ENCODE results near the gene IL1RAPL2. TPM values are rescaled to one million over a fixed set of nuclear protein-coding genes. Genes with fewer than 3 reads are reported as not detected.

IL1RAPL2 gene
- total and polyA plus RNA-seq, 2 of the 8 experiments (the other 6 are each of a cell fraction or from before 2014, with no cell fraction given) = 0.20 to 1.3 TPM

DNA sequence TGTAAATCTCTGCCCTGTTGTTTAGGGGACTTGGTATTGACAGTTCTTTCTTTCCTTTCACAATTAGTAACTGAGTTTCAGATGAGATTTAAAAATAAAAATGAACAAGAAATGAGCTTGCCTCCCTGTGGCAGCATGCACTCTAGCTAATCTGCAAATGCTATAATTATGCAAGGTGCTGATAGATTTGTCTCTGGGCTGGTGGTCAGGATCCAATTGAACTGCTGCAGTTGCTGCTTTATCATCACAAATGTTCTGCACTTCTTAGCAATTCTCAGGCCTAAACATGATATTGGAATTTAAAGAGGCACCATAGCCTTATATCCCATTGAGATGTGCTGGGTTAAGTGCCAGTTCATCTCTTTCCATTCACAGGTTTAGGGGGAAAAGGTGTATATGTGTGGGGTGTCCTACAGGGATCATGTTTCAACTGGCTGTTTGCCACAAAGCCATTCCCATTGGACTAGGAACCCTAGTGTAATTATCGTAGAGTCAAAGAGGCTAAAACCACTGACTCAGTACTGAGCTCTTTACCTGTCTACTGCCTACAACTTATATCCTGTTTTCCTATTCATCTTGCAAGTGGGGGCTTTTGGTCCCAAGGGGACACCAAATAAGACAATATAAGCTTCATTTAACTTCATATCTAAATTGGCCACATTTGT, 914.8 kb downstream of the IL1RAPL2 start (continued):
- TF ChIP-seq, protein P1, sequence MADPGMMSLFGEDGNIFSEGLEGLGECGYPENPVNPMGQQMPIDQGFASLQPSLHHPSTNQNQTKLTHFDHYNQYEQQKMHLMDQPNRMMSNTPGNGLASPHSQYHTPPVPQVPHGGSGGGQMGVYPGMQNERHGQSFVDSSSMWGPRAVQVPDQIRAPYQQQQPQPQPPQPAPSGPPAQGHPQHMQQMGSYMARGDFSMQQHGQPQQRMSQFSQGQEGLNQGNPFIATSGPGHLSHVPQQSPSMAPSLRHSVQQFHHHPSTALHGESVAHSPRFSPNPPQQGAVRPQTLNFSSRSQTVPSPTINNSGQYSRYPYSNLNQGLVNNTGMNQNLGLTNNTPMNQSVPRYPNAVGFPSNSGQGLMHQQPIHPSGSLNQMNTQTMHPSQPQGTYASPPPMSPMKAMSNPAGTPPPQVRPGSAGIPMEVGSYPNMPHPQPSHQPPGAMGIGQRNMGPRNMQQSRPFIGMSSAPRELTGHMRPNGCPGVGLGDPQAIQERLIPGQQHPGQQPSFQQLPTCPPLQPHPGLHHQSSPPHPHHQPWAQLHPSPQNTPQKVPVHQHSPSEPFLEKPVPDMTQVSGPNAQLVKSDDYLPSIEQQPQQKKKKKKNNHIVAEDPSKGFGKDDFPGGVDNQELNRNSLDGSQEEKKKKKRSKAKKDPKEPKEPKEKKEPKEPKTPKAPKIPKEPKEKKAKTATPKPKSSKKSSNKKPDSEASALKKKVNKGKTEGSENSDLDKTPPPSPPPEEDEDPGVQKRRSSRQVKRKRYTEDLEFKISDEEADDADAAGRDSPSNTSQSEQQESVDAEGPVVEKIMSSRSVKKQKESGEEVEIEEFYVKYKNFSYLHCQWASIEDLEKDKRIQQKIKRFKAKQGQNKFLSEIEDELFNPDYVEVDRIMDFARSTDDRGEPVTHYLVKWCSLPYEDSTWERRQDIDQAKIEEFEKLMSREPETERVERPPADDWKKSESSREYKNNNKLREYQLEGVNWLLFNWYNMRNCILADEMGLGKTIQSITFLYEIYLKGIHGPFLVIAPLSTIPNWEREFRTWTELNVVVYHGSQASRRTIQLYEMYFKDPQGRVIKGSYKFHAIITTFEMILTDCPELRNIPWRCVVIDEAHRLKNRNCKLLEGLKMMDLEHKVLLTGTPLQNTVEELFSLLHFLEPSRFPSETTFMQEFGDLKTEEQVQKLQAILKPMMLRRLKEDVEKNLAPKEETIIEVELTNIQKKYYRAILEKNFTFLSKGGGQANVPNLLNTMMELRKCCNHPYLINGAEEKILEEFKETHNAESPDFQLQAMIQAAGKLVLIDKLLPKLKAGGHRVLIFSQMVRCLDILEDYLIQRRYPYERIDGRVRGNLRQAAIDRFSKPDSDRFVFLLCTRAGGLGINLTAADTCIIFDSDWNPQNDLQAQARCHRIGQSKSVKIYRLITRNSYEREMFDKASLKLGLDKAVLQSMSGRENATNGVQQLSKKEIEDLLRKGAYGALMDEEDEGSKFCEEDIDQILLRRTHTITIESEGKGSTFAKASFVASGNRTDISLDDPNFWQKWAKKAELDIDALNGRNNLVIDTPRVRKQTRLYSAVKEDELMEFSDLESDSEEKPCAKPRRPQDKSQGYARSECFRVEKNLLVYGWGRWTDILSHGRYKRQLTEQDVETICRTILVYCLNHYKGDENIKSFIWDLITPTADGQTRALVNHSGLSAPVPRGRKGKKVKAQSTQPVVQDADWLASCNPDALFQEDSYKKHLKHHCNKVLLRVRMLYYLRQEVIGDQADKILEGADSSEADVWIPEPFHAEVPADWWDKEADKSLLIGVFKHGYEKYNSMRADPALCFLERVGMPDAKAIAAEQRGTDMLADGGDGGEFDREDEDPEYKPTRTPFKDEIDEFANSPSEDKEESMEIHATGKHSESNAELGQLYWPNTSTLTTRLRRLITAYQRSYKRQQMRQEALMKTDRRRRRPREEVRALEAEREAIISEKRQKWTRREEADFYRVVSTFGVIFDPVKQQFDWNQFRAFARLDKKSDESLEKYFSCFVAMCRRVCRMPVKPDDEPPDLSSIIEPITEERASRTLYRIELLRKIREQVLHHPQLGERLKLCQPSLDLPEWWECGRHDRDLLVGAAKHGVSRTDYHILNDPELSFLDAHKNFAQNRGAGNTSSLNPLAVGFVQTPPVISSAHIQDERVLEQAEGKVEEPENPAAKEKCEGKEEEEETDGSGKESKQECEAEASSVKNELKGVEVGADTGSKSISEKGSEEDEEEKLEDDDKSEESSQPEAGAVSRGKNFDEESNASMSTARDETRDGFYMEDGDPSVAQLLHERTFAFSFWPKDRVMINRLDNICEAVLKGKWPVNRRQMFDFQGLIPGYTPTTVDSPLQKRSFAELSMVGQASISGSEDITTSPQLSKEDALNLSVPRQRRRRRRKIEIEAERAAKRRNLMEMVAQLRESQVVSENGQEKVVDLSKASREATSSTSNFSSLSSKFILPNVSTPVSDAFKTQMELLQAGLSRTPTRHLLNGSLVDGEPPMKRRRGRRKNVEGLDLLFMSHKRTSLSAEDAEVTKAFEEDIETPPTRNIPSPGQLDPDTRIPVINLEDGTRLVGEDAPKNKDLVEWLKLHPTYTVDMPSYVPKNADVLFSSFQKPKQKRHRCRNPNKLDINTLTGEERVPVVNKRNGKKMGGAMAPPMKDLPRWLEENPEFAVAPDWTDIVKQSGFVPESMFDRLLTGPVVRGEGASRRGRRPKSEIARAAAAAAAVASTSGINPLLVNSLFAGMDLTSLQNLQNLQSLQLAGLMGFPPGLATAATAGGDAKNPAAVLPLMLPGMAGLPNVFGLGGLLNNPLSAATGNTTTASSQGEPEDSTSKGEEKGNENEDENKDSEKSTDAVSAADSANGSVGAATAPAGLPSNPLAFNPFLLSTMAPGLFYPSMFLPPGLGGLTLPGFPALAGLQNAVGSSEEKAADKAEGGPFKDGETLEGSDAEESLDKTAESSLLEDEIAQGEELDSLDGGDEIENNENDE (IDR thresholded peaks at IDR 0.05; ENCODE audit: insufficient replicate concordance, low read length) = no peak
- TF ChIP-seq SAP30 (IDR thresholded peaks at IDR 0.05; ENCODE audit: insufficient read depth, insufficient replicate concordance, low read length) = no peak
- no peak for TF ChIP-seq PHF8 (conservative IDR thresholded peaks at IDR 0.05; ENCODE audit: low read depth, low read length)
- TF ChIP-seq, protein P2, sequence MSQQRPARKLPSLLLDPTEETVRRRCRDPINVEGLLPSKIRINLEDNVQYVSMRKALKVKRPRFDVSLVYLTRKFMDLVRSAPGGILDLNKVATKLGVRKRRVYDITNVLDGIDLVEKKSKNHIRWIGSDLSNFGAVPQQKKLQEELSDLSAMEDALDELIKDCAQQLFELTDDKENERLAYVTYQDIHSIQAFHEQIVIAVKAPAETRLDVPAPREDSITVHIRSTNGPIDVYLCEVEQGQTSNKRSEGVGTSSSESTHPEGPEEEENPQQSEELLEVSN (IDR thresholded peaks at IDR 0.05) = no peak
- TF ChIP-seq HDAC2 (IDR thresholded peaks at IDR 0.05; ENCODE audit: borderline replicate concordance in 1 of 2, low read depth in 2 of 2, low read length in 2 of 2) = no peak
- TF ChIP-seq CBX5 (IDR thresholded peaks at IDR 0.05; ENCODE audit: low read depth, low read length) = no peak
- no peak for TF ChIP-seq NRF1 (IDR thresholded peaks at IDR 0.05; ENCODE audit: low read depth, low read length)
- TF ChIP-seq KDM5A (IDR thresholded peaks at IDR 0.05; ENCODE audit: low read length) = no peak

Measured in H1 (cell line).